Activated CD8-positive, alpha-beta memory T cell treated with anti-CD3 and anti-CD28 coated beads for 1 hour (primary cell): ENCODE results near the gene CBR3.

ENCODE experiments used
- DNase-seq, 2 donors: peaks; one replicate each; pipeline ENCODE4 v3.0.0-alpha.2; 2020; ENCODE audit warnings: low read depth in 1 of 2; ENCODE audit errors: extremely low read depth in 1 of 2

Gene CBR3

DNA sequence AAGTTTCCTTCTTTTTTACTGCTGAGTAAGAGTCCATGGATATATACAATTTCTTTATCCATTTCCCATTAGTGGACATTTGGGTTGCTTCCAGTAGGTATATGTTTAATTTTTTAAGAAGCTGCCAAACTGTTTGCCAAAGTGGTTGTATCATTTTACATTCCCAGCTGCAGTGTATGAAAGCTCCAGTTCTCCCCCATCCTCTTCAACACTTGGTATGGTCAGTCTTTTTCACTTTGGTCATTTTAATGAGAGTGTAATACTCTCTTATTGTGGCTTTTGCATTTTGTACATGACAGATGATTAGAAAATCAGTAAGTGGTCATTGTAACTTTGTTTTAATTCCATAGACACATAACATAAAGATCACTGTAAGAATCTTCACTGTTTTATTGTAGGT is 44.3 kb downstream of the CBR3 start:
- no peak for DNase-seq

- no peak for DNase-seq
Observed at GRCh38 chr21:36180963-36181362, 46.1 kb downstream of the CBR3 start.

DNA sequence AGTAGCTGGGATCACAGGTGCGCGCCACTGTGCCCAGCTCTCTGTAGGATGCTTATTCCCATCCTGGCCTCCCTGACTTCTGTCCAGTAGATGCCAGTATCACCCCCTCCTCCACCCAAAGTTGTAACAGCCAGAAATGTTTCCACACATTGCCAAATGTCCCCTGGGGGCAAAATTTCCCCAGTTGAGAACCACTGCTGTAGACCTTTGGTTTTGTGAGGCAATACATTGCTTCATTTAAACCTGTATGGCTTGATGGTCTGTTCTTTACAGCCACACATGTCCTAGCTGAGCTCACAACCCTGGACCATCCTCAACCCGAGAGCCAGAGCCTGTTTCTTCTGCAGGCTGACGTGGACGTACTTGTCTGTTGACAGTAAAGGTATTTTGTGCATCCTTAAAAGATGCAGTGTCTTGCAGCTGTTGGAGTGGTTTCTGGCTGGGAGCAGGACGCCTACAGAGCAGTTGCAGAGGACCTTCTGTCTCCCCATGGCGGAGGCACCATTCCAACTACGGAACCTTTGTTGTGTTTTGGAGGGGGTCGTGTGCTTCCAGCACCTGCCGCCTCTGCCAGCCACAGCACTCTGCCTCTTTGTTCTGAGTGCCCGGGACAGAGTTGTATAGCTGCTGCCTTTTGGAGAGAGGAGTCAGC is 48.4 kb downstream of the CBR3 start:
- no peak for DNase-seq

GRCh38 chr21:36184545-36184944 is 49.7 kb downstream of the CBR3 start:
- DNase-seq = no peak

- DNase-seq = no peak
Observed at GRCh38 chr21:36185523-36185922, 50.6 kb downstream of the CBR3 start.

DNA sequence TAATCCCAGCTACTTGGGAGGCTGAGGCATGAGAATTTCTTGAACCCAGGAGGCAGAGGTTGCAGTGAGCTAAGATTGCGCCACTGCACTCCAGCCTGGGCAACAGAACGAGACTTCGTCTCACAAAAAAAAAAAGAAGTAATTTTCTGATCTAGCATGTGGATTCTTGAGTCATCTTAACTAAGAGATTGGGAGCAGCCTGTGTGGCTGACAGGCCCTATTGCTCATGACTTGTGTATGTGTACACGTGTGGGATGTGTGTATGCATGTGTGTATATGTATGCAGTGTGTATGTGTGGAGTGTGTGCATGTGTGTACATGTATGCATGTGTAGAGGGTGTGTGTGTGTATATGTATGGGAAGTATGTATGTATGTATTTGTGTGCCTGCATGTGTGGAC is 51.2 kb downstream of the CBR3 start:
- no peak for DNase-seq

- no peak for DNase-seq
Observed at GRCh38 chr21:36186506-36187399, 51.9 kb downstream of the CBR3 start.

DNA sequence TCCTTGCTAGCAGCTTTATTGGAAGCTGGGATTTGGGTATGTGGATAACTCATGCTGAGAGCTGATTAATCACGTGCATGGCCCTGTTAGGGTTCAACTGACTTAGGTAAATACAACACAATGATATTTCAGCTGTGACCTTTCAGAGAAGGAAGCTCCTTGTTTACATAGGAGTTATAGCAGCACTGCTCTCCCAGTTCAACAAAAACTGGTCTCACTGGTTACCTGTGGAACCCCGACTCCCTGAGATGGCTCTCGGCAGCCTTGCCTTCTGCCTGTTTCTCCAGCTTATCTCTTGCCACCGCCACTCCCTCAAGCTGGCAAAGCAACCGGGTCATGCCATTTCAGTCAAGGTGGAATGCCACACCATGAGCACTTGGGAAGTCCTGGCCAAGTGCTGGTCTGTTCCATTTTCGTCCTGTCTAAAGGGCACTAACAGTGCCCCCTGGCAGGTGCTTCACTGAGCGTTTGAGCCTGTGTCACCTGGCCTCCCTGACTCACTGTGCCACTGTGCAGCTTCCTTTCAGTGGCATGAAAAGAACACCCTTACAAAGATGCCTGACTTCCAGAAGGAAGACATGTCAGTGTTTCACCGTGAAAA is 53.3 kb downstream of the CBR3 start:
- DNase-seq = no peak

DNA sequence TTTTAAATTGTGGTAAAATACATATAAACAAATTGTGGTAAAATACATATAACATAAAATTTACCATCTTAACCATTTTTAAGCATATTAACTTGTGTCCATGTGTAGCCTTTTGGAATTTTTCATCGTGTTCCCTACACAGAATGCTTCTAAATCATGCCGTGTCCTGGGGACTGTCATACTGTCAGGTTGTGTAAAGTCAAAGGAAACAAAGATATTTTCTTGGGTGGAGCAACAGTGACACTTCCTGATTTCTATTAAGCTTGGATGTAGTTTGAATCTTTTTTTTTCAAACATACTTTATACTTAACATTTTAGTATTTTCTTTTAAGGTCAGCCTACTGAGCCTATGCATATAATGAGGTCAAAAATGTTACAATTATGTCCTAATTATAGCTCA is 54.1 kb downstream of the CBR3 start:
- DNase-seq = no peak

- DNase-seq = no peak
Observed at GRCh38 chr21:36190736-36191135, 55.9 kb downstream of the CBR3 start.

DNA sequence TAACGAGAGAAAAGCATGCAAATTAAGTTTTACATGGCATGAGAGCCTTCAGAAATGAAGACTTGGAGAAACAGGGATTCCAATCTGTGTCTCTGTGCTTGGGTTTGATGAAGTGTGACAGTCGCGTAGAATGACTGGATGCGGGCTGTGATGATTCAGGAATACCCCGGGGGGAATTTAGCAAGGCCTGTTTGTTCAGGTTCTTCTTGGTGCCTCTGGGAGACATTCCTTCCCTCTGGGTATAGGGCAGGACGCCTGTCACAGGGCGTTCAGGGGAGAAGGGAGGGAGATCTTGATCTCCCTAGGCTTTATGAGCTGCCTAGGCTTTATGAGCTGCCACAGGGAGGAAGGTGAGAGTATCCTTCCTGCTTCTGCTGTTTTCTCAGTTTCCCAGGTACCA is 58.3 kb downstream of the CBR3 start:
- no peak for DNase-seq

DNA sequence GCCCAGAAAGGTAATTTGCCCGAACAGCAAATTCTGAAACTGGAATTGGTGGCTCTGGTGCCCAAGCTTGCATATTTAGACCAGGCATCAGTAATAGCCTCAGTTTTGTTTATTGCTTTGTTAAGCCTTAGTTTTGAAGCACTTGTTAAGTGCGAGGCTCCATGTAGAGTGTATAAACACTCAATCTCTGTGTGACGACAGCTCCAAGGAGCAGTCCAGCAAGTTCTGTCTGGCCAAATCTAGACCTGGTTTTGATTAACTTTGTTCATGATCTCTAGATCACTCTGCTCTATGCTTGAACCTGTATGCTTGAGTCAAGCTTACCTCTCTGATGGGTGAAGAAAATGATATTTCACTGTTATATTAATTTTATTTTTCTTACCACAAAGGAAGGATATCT is 59.1 kb downstream of the CBR3 start:
- DNase-seq = no peak

DNA sequence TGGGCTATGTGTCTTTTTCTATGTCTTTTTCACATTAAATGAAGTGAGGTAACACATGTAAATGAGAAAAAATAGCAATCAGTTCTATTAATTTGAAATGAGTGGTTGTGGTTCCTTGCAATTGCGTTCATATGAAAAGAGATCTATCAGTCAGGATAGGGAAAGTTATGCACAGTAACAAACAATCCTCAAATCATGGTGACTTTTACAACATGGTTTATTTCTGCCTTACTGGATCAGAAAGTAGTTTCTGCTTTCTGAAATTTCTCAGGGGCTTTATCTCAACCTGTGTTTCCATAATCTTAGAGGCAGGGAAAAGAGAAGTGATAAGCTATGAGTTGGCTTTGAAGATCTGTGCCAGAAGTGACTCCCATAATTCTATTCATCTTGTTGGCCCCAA is 60.7 kb downstream of the CBR3 start:
- DNase-seq = no peak
